Ishikawa (cell line): Measurements from ENCODE around the gene TSPAN18.

ENCODE experiments used
- CEBPB ChIP-seq: IDR thresholded peaks from 2 replicates; pipeline ENCODE4 v1.6.1; 2012
- CREB1 ChIP-seq: IDR thresholded peaks from 2 replicates; pipeline ENCODE4 v1.6.1; 2012; ENCODE audit warnings: low read depth
- EGR1 ChIP-seq: IDR thresholded peaks from 2 replicates; pipeline ENCODE4 v1.6.1; 2012
- EP300 ChIP-seq: IDR thresholded peaks from 2 replicates; pipeline ENCODE4 v1.6.1; 2012; ENCODE audit warnings: borderline replicate concordance
- FOXM1 ChIP-seq: IDR thresholded peaks from 2 replicates; pipeline ENCODE4 v1.6.1; 2012; ENCODE audit warnings: low read depth, borderline replicate concordance
- MAX ChIP-seq: IDR thresholded peaks from 2 replicates; pipeline ENCODE4 v1.6.1; 2012
- NFIC ChIP-seq: IDR thresholded peaks from 2 replicates; pipeline ENCODE4 v1.6.1; 2012
- RAD21 ChIP-seq: IDR thresholded peaks from 2 replicates; pipeline ENCODE4 v1.6.1; 2012; ENCODE audit warnings: low read depth
- REST ChIP-seq: IDR thresholded peaks from 2 replicates; pipeline ENCODE4 v1.6.1; 2012; ENCODE audit warnings: low read depth, mild to moderate bottlenecking
- TAF1 ChIP-seq: IDR thresholded peaks from 2 replicates; pipeline ENCODE4 v1.6.1; 2012; ENCODE audit warnings: low read depth, mild to moderate bottlenecking
- TCF12 ChIP-seq: IDR thresholded peaks from 2 replicates; pipeline ENCODE4 v1.6.1; 2012; ENCODE audit warnings: low read depth
- TEAD4 ChIP-seq: IDR thresholded peaks from 2 replicates; pipeline ENCODE4 v1.6.1; 2012
- USF1 ChIP-seq: IDR thresholded peaks from 2 replicates; pipeline ENCODE4 v1.6.1; 2012
- YY1 ChIP-seq: IDR thresholded peaks from 2 replicates; pipeline ENCODE4 v1.6.1; 2012; ENCODE audit warnings: low read depth
- ZBTB7A ChIP-seq: IDR thresholded peaks from 2 replicates; pipeline ENCODE4 v1.6.1; 2012; ENCODE audit warnings: low read depth

The TSPAN18 gene

GRCh38 chr11:44755556-44756523 lies 29.1 kb downstream of the TSPAN18 start:
- TF ChIP-seq ZBTB7A: no peak
- TF ChIP-seq CEBPB: no peak
- no peak for TF ChIP-seq TCF12
- no peak for TF ChIP-seq RAD21
- TF ChIP-seq EP300: no peak
- TF ChIP-seq YY1: no peak
- no peak for TF ChIP-seq FOXM1
- no peak for TF ChIP-seq CREB1
- TF ChIP-seq TAF1: no peak
- TF ChIP-seq TEAD4: no peak
- no peak for TF ChIP-seq EGR1

- TF ChIP-seq USF1 (no peak), REST (peak; percentile 22; the same call in 1 of the 2 replicates)
Observed at GRCh38 chr11:44758983-44759382, 32.2 kb downstream of the TSPAN18 start.

GRCh38 chr11:44759743-44760476 lies 33.1 kb downstream of the TSPAN18 start:
- TF ChIP-seq USF1 (no peak), CREB1 (no peak), TAF1 (no peak), REST (no peak), TEAD4 (no peak), FOXM1 (no peak), TCF12 (no peak), ZBTB7A (no peak), EGR1 (no peak), YY1 (no peak), EP300 (no peak)

GRCh38 chr11:44760477-44760872 lies 33.7 kb downstream of the TSPAN18 start:
- TF ChIP-seq NFIC: no peak
- no peak for TF ChIP-seq RAD21
- TF ChIP-seq CREB1: no peak
- TF ChIP-seq CEBPB: no peak
- TF ChIP-seq EP300: no peak
- TF ChIP-seq MAX: no peak
- TF ChIP-seq EGR1: no peak
- TF ChIP-seq YY1: no peak

GRCh38 chr11:44760917-44761550 lies 34.3 kb downstream of the TSPAN18 start:
- TF ChIP-seq EGR1: no peak
- TF ChIP-seq FOXM1: no peak
- no peak for TF ChIP-seq REST
- TF ChIP-seq USF1: no peak
- no peak for TF ChIP-seq TCF12
- no peak for TF ChIP-seq YY1
- no peak for TF ChIP-seq CREB1
- TF ChIP-seq ZBTB7A: no peak
- no peak for TF ChIP-seq TEAD4
- no peak for TF ChIP-seq EP300
- no peak for TF ChIP-seq TAF1
- no peak for TF ChIP-seq RAD21
- TF ChIP-seq CEBPB: no peak
- TF ChIP-seq MAX: no peak
- TF ChIP-seq NFIC: no peak
